ENCODE results near the gene TMEM240.
"Not testable (repeated sequence)": the region's sequence is repeated elsewhere in the genome, so short reads cannot be mapped to it uniquely, and the experiment has no call there.

DNA sequence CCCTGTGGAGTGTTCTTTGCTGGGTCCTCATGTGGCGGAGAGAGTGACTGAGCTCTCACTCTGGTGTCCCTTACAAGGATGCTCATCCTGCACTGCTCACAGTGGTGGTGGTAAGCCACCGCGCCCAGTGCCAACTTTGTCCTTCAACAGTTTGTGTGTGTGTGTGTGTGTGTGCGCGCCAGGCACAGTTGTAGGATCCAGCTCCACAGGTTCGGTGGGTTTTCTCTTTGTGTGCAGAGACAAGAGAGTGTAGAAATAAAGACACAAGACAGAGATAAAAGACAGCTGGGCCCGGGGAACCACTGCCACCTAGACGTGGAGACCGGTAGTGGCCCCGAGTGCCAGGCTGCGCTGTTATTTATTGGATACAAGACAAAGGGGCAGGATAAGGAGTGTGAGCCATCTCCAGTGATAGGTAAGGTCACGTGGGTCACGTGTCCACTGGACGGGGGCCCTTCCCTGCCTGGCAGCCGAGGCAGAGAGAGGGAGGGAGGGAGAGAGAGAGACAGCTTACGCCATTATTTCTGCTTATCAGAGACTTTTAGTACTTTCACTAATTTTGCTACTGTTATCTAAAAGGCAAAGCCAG lies 35.6 kb downstream of the TMEM240 start:
- TF ChIP-seq, protein P1, sequence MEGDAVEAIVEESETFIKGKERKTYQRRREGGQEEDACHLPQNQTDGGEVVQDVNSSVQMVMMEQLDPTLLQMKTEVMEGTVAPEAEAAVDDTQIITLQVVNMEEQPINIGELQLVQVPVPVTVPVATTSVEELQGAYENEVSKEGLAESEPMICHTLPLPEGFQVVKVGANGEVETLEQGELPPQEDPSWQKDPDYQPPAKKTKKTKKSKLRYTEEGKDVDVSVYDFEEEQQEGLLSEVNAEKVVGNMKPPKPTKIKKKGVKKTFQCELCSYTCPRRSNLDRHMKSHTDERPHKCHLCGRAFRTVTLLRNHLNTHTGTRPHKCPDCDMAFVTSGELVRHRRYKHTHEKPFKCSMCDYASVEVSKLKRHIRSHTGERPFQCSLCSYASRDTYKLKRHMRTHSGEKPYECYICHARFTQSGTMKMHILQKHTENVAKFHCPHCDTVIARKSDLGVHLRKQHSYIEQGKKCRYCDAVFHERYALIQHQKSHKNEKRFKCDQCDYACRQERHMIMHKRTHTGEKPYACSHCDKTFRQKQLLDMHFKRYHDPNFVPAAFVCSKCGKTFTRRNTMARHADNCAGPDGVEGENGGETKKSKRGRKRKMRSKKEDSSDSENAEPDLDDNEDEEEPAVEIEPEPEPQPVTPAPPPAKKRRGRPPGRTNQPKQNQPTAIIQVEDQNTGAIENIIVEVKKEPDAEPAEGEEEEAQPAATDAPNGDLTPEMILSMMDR (conservative IDR thresholded peaks at IDR 0.05; ENCODE audit: low read length), result peak; percentile 73
- TF ChIP-seq EZH2phosphoT487 (IDR thresholded peaks at IDR 0.05; ENCODE audit: borderline replicate concordance, low read depth, low read length), result not testable (repeated sequence)
